ENCODE measurements around the gene MBNL3.

GRCh38 chrX:132375941-132376340 is 112.9 kb downstream of the MBNL3 start:
- TF ChIP-seq REST (IDR thresholded peaks at IDR 0.05; ENCODE audit: low read depth, low read length) (no peak), CTCF (IDR thresholded peaks at IDR 0.05) (peak; percentile 35), EP300 (IDR thresholded peaks at IDR 0.05; ENCODE audit: borderline replicate concordance in 1 of 2, low read depth in 1 of 2, low read length in 1 of 2) (no peak), PBX3 (IDR thresholded peaks at IDR 0.05) (no peak), MXI1 (IDR thresholded peaks at IDR 0.05; ENCODE audit: low read depth, low read length) (no peak), SMC3 (IDR thresholded peaks at IDR 0.05; ENCODE audit: low read depth, low read length) (no peak), FOXM1 (IDR thresholded peaks at IDR 0.05; ENCODE audit: low read depth) (no peak), RAD21 (IDR thresholded peaks at IDR 0.05; ENCODE audit: low read length) (no peak), TAF1 (IDR thresholded peaks at IDR 0.05; ENCODE audit: borderline replicate concordance, low read depth, low read length) (no peak), MAX (IDR thresholded peaks at IDR 0.05; ENCODE audit: low read depth) (no peak), ZBTB33 (IDR thresholded peaks at IDR 0.05; ENCODE audit: borderline replicate concordance, low read depth) (no peak), RFX5 (IDR thresholded peaks at IDR 0.05; ENCODE audit: low read length) (no peak)
